IMR-90 (cell line): ENCODE data around the gene TGFA. TPM values are rescaled to one million over a fixed set of nuclear protein-coding genes. Genes with fewer than 3 reads are reported as not detected.

Experiments used
- ATAC-seq: fragments of 200-7000 bp; cut with Tn5 transposase; 2 replicates; pipeline ENCODE4 v1.9.1; 2020; ENCODE audit warnings: low read depth, mild to moderate bottlenecking, moderate library complexity
- BruUV-seq: library from RNA; stranded (reverse); fragments of 400-500 nt; replicated peaks from 2 replicates; lab custom pipeline; 2021; lab: Mats Ljungman, UMichigan
- CTCF ChIA-PET: fragments of 300-600 bp; formaldehyde crosslinking; extraction: SDS; loops from one replicate; lab custom pipeline; 2021; ENCODE audit warnings: antibody characterized with exemption; lab: Yijun Ruan, JAX
- POLR2A ChIA-PET: fragments of 300-600 bp; sonication (Branson Sonifier 250); formaldehyde crosslinking; loops from one replicate; lab custom pipeline; 2022; ENCODE audit warnings: antibody characterized with exemption; ENCODE audit not compliant: unreplicated experiment; lab: Charles Lee
- DNase-seq: peaks from one replicate; pipeline ENCODE4 v3.0.0; 2013
- H2AFZ ChIP-seq: replicated peaks from 2 replicates; pipeline ENCODE3; 2013; ENCODE audit warnings: low read length, mild to moderate bottlenecking; ENCODE audit not compliant: poor library complexity
- H2AK5ac ChIP-seq: 2 replicates; pipeline ENCODE4 v1.6.1; 2013; ENCODE audit warnings: low read depth, low read length, inconsistent platforms
- H2AK9ac ChIP-seq: replicated peaks from 2 replicates; pipeline ENCODE3; 2013; ENCODE audit warnings: mild to moderate bottlenecking, low read depth, low read length, moderate library complexity; ENCODE audit not compliant: poor library complexity
- H2BK120ac ChIP-seq: 2 replicates; pipeline ENCODE4 v1.6.1; 2013; ENCODE audit warnings: low read depth, low read length, inconsistent platforms
- H2BK15ac ChIP-seq: 3 replicates; pipeline ENCODE4 v1.6.1; 2013; ENCODE audit warnings: low read depth, low read length, inconsistent platforms
- H2BK20ac ChIP-seq: 2 replicates; pipeline ENCODE4 v1.6.1; 2013; ENCODE audit warnings: low read depth, mild to moderate bottlenecking, inconsistent platforms, low read length, moderate library complexity
- H2BK5ac ChIP-seq: 2 replicates; pipeline ENCODE4 v1.6.1; 2013; ENCODE audit warnings: mild to moderate bottlenecking, low read depth, low read length, inconsistent platforms; ENCODE audit not compliant: poor library complexity, severe bottlenecking
- H3K14ac ChIP-seq: replicated peaks from 2 replicates; pipeline ENCODE4 v1.6.1; 2013; ENCODE audit warnings: low read depth, low read length, inconsistent platforms
- H3K18ac ChIP-seq: 2 replicates; pipeline ENCODE4 v1.6.1; 2013; ENCODE audit warnings: low read depth, low read length, control low read depth
- H3K23ac ChIP-seq: 2 replicates; pipeline ENCODE4 v1.6.1; 2013; ENCODE audit warnings: low read depth, low read length, inconsistent platforms
- H3K27ac ChIP-seq: 2 replicates; pipeline ENCODE4 v1.5.1; 2013; ENCODE audit warnings: mild to moderate bottlenecking, control low read depth, low read length; ENCODE audit not compliant: insufficient read depth
- H3K27me3 ChIP-seq: 2 replicates; pipeline ENCODE4 v1.6.1; 2013; ENCODE audit warnings: low read length; ENCODE audit not compliant: control insufficient read depth, insufficient read depth
- H3K36me3 ChIP-seq: 2 replicates; pipeline ENCODE4 v1.6.1; 2013; ENCODE audit warnings: low read length, mixed read lengths; ENCODE audit not compliant: control insufficient read depth, insufficient read depth
- H3K4ac ChIP-seq: 2 replicates; pipeline ENCODE4 v1.6.1; 2013; ENCODE audit warnings: low read depth, low read length, inconsistent platforms
- H3K4me1 ChIP-seq: 2 replicates; pipeline ENCODE4 v1.6.1; 2013; ENCODE audit warnings: low read length, mixed read lengths; ENCODE audit not compliant: control insufficient read depth, insufficient read depth
- H3K4me2 ChIP-seq: 2 replicates; pipeline ENCODE4 v1.6.1; 2013; ENCODE audit warnings: low read depth, mild to moderate bottlenecking, control low read depth, low read length, moderate library complexity
- H3K4me3 ChIP-seq: 2 replicates; pipeline ENCODE4 v1.5.1; 2013; ENCODE audit warnings: low read depth, mild to moderate bottlenecking, control low read depth, low read length, moderate library complexity; ENCODE audit not compliant: insufficient read depth
- H3K56ac ChIP-seq: 2 replicates; pipeline ENCODE4 v1.6.1; 2013; ENCODE audit warnings: low read length, inconsistent platforms; ENCODE audit not compliant: insufficient read depth; ENCODE audit errors: extremely low read depth
- H3K79me1 ChIP-seq, 2 experiments: 2 replicates each; pipeline ENCODE4 v1.6.1; 2013; ENCODE audit warnings: low read length in 2 of 2, inconsistent platforms in 1 of 2, low read depth in 1 of 2
- H3K9ac ChIP-seq: 2 replicates; pipeline ENCODE4 v1.6.1; 2013; ENCODE audit warnings: low read depth, low read length, control low read depth
- H3K9me1 ChIP-seq: 2 replicates; pipeline ENCODE4 v1.6.1; 2013; ENCODE audit warnings: low read length, inconsistent platforms; ENCODE audit not compliant: insufficient read depth
- H3K9me3 ChIP-seq: 2 replicates; pipeline ENCODE4 v1.6.1; 2013; ENCODE audit warnings: low read length; ENCODE audit not compliant: control insufficient read depth, insufficient read depth
- H4K20me1 ChIP-seq: 2 replicates; pipeline ENCODE4 v1.6.1; 2013; ENCODE audit warnings: low read length, inconsistent platforms; ENCODE audit not compliant: insufficient read depth
- H4K5ac ChIP-seq: 2 replicates; pipeline ENCODE4 v1.6.1; 2013; ENCODE audit warnings: mild to moderate bottlenecking, low read depth, low read length, control low read depth
- H4K8ac ChIP-seq, 2 experiments: 2 replicates each; pipeline ENCODE4 v1.6.1; 2013; ENCODE audit warnings: low read depth in 2 of 2, low read length in 2 of 2, control low read depth in 1 of 2, inconsistent platforms in 1 of 2
- H4K91ac ChIP-seq: 2 replicates; pipeline ENCODE4 v1.6.1; 2013; ENCODE audit warnings: low read depth, low read length, inconsistent platforms; ENCODE audit not compliant: insufficient read depth
- BHLHE40 ChIP-seq: fragments of 150-350 bp; IDR thresholded peaks from 2 replicates; pipeline ENCODE4 v1.6.1; 2016; ENCODE audit warnings: mild to moderate bottlenecking, low read depth, low read length
- CEBPB ChIP-seq: IDR thresholded peaks from 2 replicates; pipeline ENCODE4 v1.6.1; 2012; ENCODE audit warnings: low read depth, low read length, improper control_type of control experiment
- MAZ ChIP-seq: IDR thresholded peaks from 2 replicates; pipeline ENCODE4 v1.6.1; 2012; ENCODE audit warnings: low read depth, mild to moderate bottlenecking, low read length, improper control_type of control experiment, moderate library complexity, borderline replicate concordance
- MXI1 ChIP-seq: IDR thresholded peaks from 2 replicates; pipeline ENCODE4 v1.6.1; 2012; ENCODE audit warnings: low read depth, mild to moderate bottlenecking, low read length, moderate library complexity, borderline replicate concordance
- POLR2A ChIP-seq: IDR thresholded peaks from 2 replicates; pipeline ENCODE4 v1.6.1; 2012; ENCODE audit warnings: mild to moderate bottlenecking, low read depth, low read length
- RAD21 ChIP-seq: IDR thresholded peaks from 2 replicates; pipeline ENCODE4 v1.6.1; 2012; ENCODE audit warnings: low read length, improper control_type of control experiment
- WGBS, 2 experiments: methylation state at CpG; one replicate each; pipeline versions ENCODE4 v1.1.5 to v1.1.7; 2013; ENCODE audit warnings: missing lambda C conversion rate in 2 of 2; ENCODE audit not compliant: insufficient read length in 1 of 2; ENCODE audit errors: extremely low coverage in 2 of 2; 5-methylcytosine and 5-hydroxymethylcytosine counted together
- dilution Hi-C: fragments of 300-500 bp; cut with HindIII; formaldehyde crosslinking; loops from one replicate; pipeline ENCODE4 v1.14.3; 2018; ENCODE audit warnings: low sequenced_read_pairs; ENCODE audit not compliant: unreplicated experiment
- in situ Hi-C: fragments of 300-500 bp; cut with MboI; formaldehyde crosslinking; loops from 3 replicates; pipeline ENCODE4 v1.14.3; 2019; ENCODE audit warnings: low sequenced_read_pairs, inconsistent platforms, mixed read lengths
- intact Hi-C: fragments of 100-400 bp; cut with micrococcal nuclease; formaldehyde crosslinking; loops from 2 replicates; pipeline ENCODE4 v1.10.0; 2022
- polyA plus RNA-seq, 3 experiments: library from polyadenylated mRNA; depleted of rRNA; stranded (reverse); fragments of >200 nt; gene quantifications; 2 replicates each; pipeline ENCODE4 v1.2.3, GENCODE V29; 2012; ENCODE audit warnings: low replicate concordance in 1 of 3
- total RNA-seq: library from RNA; depleted of rRNA; stranded (reverse); fragments of >200 nt; gene quantifications from 2 replicates; pipeline ENCODE4 v1.2.3, GENCODE V29; 2012
- TF ChIP-seq, protein P1 (sequence below): fragments of 150-350 bp; IDR thresholded peaks from 2 replicates; pipeline ENCODE4 v1.6.1; 2016; ENCODE audit warnings: low read depth, mild to moderate bottlenecking, low read length, moderate library complexity, borderline replicate concordance

The TGFA gene
- total and polyA plus RNA-seq, 2 of the 4 experiments (the other 2 are of a cell fraction): not detected

DNA sequence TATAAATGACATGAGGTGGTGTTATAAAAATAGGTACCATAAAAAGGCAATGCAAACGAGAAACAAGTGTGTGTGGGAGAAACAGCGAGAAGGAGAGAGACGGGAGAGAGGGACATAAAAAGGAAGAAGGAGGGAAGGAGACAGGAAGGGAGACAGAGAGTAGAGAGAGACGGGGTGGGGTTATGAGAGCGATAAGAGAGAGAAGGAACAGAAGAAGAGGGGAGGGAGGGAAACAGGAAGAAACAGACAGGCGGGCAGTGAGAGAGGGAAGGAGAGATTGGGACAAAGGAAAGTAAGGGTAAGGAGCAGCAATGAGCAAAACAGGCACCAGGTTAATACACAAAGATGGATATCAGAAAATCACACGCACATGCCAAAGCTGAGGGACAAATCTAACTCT, 83.7 kb downstream of the TGFA start:
- no TSS peak for BruUV-seq
- H3K79me1 ChIP-seq: no peaks in the 10 kb centered on the region
- no peak overlapping the region for H3K4me3 ChIP-seq
- TF ChIP-seq RAD21: no peak
- TF ChIP-seq BHLHE40: no peak
- TF ChIP-seq MXI1: no peak
- TF ChIP-seq MAZ: no peak
- TF ChIP-seq POLR2A: no peak
- TF ChIP-seq CEBPB: no peak
- TF ChIP-seq, protein P1, sequence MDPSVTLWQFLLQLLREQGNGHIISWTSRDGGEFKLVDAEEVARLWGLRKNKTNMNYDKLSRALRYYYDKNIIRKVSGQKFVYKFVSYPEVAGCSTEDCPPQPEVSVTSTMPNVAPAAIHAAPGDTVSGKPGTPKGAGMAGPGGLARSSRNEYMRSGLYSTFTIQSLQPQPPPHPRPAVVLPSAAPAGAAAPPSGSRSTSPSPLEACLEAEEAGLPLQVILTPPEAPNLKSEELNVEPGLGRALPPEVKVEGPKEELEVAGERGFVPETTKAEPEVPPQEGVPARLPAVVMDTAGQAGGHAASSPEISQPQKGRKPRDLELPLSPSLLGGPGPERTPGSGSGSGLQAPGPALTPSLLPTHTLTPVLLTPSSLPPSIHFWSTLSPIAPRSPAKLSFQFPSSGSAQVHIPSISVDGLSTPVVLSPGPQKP: no peak
- H2BK120ac ChIP-seq: no peak overlapping the region
- no peak overlapping the region for H4K91ac ChIP-seq
- no peaks in the 10 kb centered on the region for H3K4me1 ChIP-seq
- H2BK20ac ChIP-seq: no peak overlapping the region
- H3K4me2 ChIP-seq: no peak overlapping the region
- H4K20me1 ChIP-seq: no peaks in the 10 kb centered on the region
- H3K9ac ChIP-seq: no peak overlapping the region
- H2BK5ac ChIP-seq: no peak overlapping the region
- no peaks in the 10 kb centered on the region for H3K36me3 ChIP-seq
- dilution Hi-C loops (no loop called here), intact Hi-C loops (no loop called here), in situ Hi-C loops (no loop called here)
- DNase-seq (no peak), ATAC-seq (no peak)
- H3K27me3 ChIP-seq: peaks cover 14% of the 10 kb centered on the region
- H3K23ac ChIP-seq: no peak overlapping the region
- H2AK5ac ChIP-seq: no peak overlapping the region
- WGBS, 2 experiments: 46% methylated on average over 4 of the region's 7 CpGs; no CpG with 5 or more reads in 1 of the 2 experiments
- no peak overlapping the region for H3K18ac ChIP-seq
- H2AFZ ChIP-seq: no peak overlapping the region
- H3K9me3 ChIP-seq: no peaks in the 10 kb centered on the region
- no peak overlapping the region for H3K4ac ChIP-seq
- CTCF ChIA-PET: no interaction called here
- H4K5ac ChIP-seq: no peak overlapping the region
- no peak overlapping the region for H4K8ac ChIP-seq
- H3K27ac ChIP-seq: no peak overlapping the region
- H2BK15ac ChIP-seq: no peak overlapping the region
- no peak overlapping the region for H3K56ac ChIP-seq
- H3K9me1 ChIP-seq: no peaks in the 10 kb centered on the region
- H2AK9ac ChIP-seq: no peak overlapping the region
- POLR2A ChIA-PET: no interaction called here
- no peak overlapping the region for H3K14ac ChIP-seq
